PC-3 (cell line): ENCODE data around the gene TMX2. TPM values are rescaled to one million over a fixed set of nuclear protein-coding genes. Genes with fewer than 3 reads are reported as not detected.

Source experiments
- ATAC-seq: fragments of 200-7000 bp; cut with Tn5 transposase; 2 replicates; pipeline ENCODE4 v1.9.1; 2020; ENCODE audit warnings: mild to moderate bottlenecking, moderate library complexity
- BruUV-seq: library from RNA; stranded (reverse); fragments of 400-500 nt; replicated peaks from 2 replicates; lab custom pipeline; 2021; lab: Mats Ljungman, UMichigan
- CTCF ChIA-PET: fragments of 300-600 bp; sonication (Branson Sonifier 250); formaldehyde crosslinking; loops from one replicate; lab custom pipeline; 2022; ENCODE audit warnings: antibody characterized with exemption; lab: Charles Lee
- POLR2A ChIA-PET: fragments of 300-600 bp; sonication (Branson Sonifier 250); formaldehyde crosslinking; loops from one replicate; lab custom pipeline; 2022; ENCODE audit warnings: antibody characterized with exemption; ENCODE audit not compliant: unreplicated experiment; lab: Charles Lee
- DNase-seq: peaks from one replicate; pipeline ENCODE4 v3.0.0-alpha.2; 2015
- H2AFZ ChIP-seq: fragments of 300-600 bp; sonication (generic); 2 replicates; pipeline ENCODE4 v1.6.0; 2016; ENCODE audit warnings: antibody characterized with exemption, low read length
- H3F3A ChIP-seq: fragments of 300-600 bp; sonication (generic); one replicate; pipeline ENCODE4 v1.6.0; 2017; ENCODE audit warnings: antibody characterized with exemption, low read length, control low read depth, mild to moderate bottlenecking; ENCODE audit not compliant: unreplicated experiment
- H3K27ac ChIP-seq: fragments of 300-600 bp; sonication (generic); 2 replicates; pipeline ENCODE4 v1.5.1; 2016; ENCODE audit warnings: mild to moderate bottlenecking, low read length
- H3K27me3 ChIP-seq: fragments of 300-600 bp; sonication (generic); 2 replicates; pipeline ENCODE4 v1.6.1; 2016; ENCODE audit warnings: low read length, mixed read lengths
- H3K36me3 ChIP-seq: fragments of 300-600 bp; sonication (generic); 2 replicates; pipeline ENCODE4 v1.6.1; 2016; ENCODE audit warnings: low read depth, mixed run types, low read length, mixed read lengths
- H3K4me1 ChIP-seq: fragments of 300-600 bp; sonication (generic); 2 replicates; pipeline ENCODE4 v1.5.1; 2016; ENCODE audit warnings: low read length; ENCODE audit not compliant: insufficient read depth
- H3K4me2 ChIP-seq: fragments of 300-600 bp; sonication (generic); 2 replicates; pipeline ENCODE4 v1.6.0; 2016; ENCODE audit warnings: low read length
- H3K4me3 ChIP-seq: fragments of 300-600 bp; sonication (generic); 2 replicates; pipeline ENCODE4 v1.5.1; 2016; ENCODE audit warnings: mild to moderate bottlenecking, low read length, mixed read lengths
- H3K79me2 ChIP-seq: fragments of 300-600 bp; sonication (generic); 2 replicates; pipeline ENCODE4 v1.6.1; 2017; ENCODE audit warnings: low read length, mixed read lengths
- H3K9ac ChIP-seq: fragments of 300-600 bp; sonication (generic); 2 replicates; pipeline ENCODE4 v1.6.0; 2016; ENCODE audit warnings: mild to moderate bottlenecking, low read length
- H3K9me2 ChIP-seq: fragments of 300-600 bp; sonication (generic); replicated peaks from 2 replicates; pipeline ENCODE4 v1.6.1; 2016; ENCODE audit warnings: mixed run types, low read length, mixed read lengths
- H3K9me3 ChIP-seq: fragments of 300-600 bp; sonication (generic); 2 replicates; pipeline ENCODE4 v1.6.1; 2016; ENCODE audit warnings: low read length, mixed read lengths
- H4K20me1 ChIP-seq: fragments of 300-600 bp; sonication (generic); 2 replicates; pipeline ENCODE4 v1.6.1; 2016; ENCODE audit warnings: low read length, mixed read lengths
- CTCF ChIP-seq: fragments of 300-600 bp; sonication (generic); conservative IDR thresholded peaks from 2 replicates; pipeline ENCODE4 v1.5.1; 2017; ENCODE audit warnings: antibody characterized with exemption, low read depth, mild to moderate bottlenecking, low read length
- EZH2 ChIP-seq: fragments of 300-600 bp; sonication (generic); IDR thresholded peaks from one replicate; pipeline ENCODE4 v1.6.1; 2017; ENCODE audit warnings: antibody characterized with exemption, mild to moderate bottlenecking, low read length; ENCODE audit not compliant: unreplicated experiment
- EZH2phosphoT487 ChIP-seq: fragments of 300-600 bp; sonication (generic); IDR thresholded peaks from 2 replicates; pipeline ENCODE4 v1.6.1; 2018; ENCODE audit warnings: mild to moderate bottlenecking, antibody characterized with exemption, low read length, borderline replicate concordance
- intact Hi-C: fragments of 100-400 bp; cut with micrococcal nuclease; formaldehyde crosslinking; loops from 2 replicates; pipeline ENCODE4 v1.9.0; 2023
- total RNA-seq: library from RNA; depleted of rRNA; stranded (reverse); fragments of >200 nt; gene quantifications from 2 replicates; pipeline ENCODE4 v1.2.3, GENCODE V29; 2014

The TMX2 gene
- total RNA-seq, 1 experiment from 2014 or later = 241 TPM

GRCh38 chr11:57770793-57771192, 58.4 kb downstream of the TMX2 start:
- DNase-seq (no peak), ATAC-seq (no peak)
- no peak overlapping the region for H3K4me2 ChIP-seq
- H4K20me1 ChIP-seq = peaks cover 25% of the 10 kb centered on the region; the same call in 1 of the 2 replicates
- ChIA-PET POLR2A (no interaction called here), CTCF (no interaction called here)
- H3K79me2 ChIP-seq = peaks cover 100% of the 10 kb centered on the region
- H3K27ac ChIP-seq = no peak overlapping the region
- no TSS peak for BruUV-seq
- H3K4me3 ChIP-seq = no peak overlapping the region
- no peaks in the 10 kb centered on the region for H3F3A ChIP-seq
- intact Hi-C loops = no loop called here
- no peaks in the 10 kb centered on the region for H3K36me3 ChIP-seq
- no peak overlapping the region for H2AFZ ChIP-seq
- peaks cover 50% of the 10 kb centered on the region for H3K4me1 ChIP-seq
- H3K9ac ChIP-seq = no peak overlapping the region
- no peaks in the 10 kb centered on the region for H3K27me3 ChIP-seq
- H3K9me3 ChIP-seq = no peaks in the 10 kb centered on the region
- TF ChIP-seq EZH2phosphoT487 (no peak), EZH2 (no peak), CTCF (no peak)
- no peaks in the 10 kb centered on the region for H3K9me2 ChIP-seq

- BruUV-seq = no TSS peak
- H4K20me1 ChIP-seq = peaks cover 27% of the 10 kb centered on the region; the same call in 1 of the 2 replicates
- no peak overlapping the region for H2AFZ ChIP-seq
- no peaks in the 10 kb centered on the region for H3K9me3 ChIP-seq
- H3K4me2 ChIP-seq = peak overlapping the region; percentile 69
- POLR2A ChIA-PET = interaction anchor here (0.6 kb wide), 1 partner anchor 793 kb away, joined by 8 read pairs; no protein-coding TSS in a partner anchor
- no peak overlapping the region for H3K4me3 ChIP-seq
- no peak overlapping the region for H3K9ac ChIP-seq
- H3K36me3 ChIP-seq = no peaks in the 10 kb centered on the region
- TF ChIP-seq EZH2 = no peak
- no peak for TF ChIP-seq EZH2phosphoT487
- TF ChIP-seq CTCF = no peak
- H3F3A ChIP-seq = no peaks in the 10 kb centered on the region
- peak overlapping the region; percentile 60; the same call in 1 of the 2 replicates for H3K27ac ChIP-seq
- CTCF ChIA-PET = interaction anchor here (0.6 to 1.1 kb wide), 2 partner anchors 10 to 29 kb away, joined by 3 to 8 read pairs; no protein-coding TSS in a partner anchor
- H3K4me1 ChIP-seq = peaks cover 52% of the 10 kb centered on the region
- no peak for ATAC-seq
- peaks cover 100% of the 10 kb centered on the region for H3K79me2 ChIP-seq
- intact Hi-C loops = no loop called here
- DNase-seq = no peak
- H3K27me3 ChIP-seq = no peaks in the 10 kb centered on the region
- no peaks in the 10 kb centered on the region for H3K9me2 ChIP-seq
Measured at GRCh38 chr11:57771365-57771764, 59.0 kb downstream of the TMX2 start.

GRCh38 chr11:57772562-57772961, 60.2 kb downstream of the TMX2 start:
- intact Hi-C loops = loop anchor here (1.0 kb wide), 1 partner anchor 11 kb away; the partner anchor contains the start of gene CTNND1
- Histone ChIP-seq H3K9me2 (no peaks in the 10 kb centered on the region), H3K4me1 (peaks cover 64% of the 10 kb centered on the region), H4K20me1 (peaks cover 24% of the 10 kb centered on the region; the same call in 1 of the 2 replicates), H2AFZ (no peak overlapping the region), H3K4me3 (peak overlapping the region; percentile 49), H3K9me3 (no peaks in the 10 kb centered on the region), H3K27me3 (no peaks in the 10 kb centered on the region), H3K79me2 (peaks cover 100% of the 10 kb centered on the region), H3K36me3 (no peaks in the 10 kb centered on the region), H3K9ac (no peak overlapping the region), H3K27ac (peak overlapping the region; percentile 60), H3F3A (peaks cover 2% of the 10 kb centered on the region), H3K4me2 (peak overlapping the region; percentile 69)
- no peak for TF ChIP-seq EZH2phosphoT487
- no peak for TF ChIP-seq CTCF
- no peak for TF ChIP-seq EZH2
- DNase-seq (peak; percentile 81), ATAC-seq (peak; percentile 61)
- no TSS peak for BruUV-seq
- POLR2A ChIA-PET = no interaction called here
- CTCF ChIA-PET = interaction anchor here (1.1 kb wide), 1 partner anchor 28 kb away, joined by 8 read pairs; no protein-coding TSS in a partner anchor
